ENCODE results near the gene PRR12. TPM values are rescaled to one million over a fixed set of nuclear protein-coding genes. Genes with fewer than 3 reads are reported as not detected.
A peak's percentile ranks its signal among the peaks of the same experiment; 100 is the strongest.

Gene PRR12
- total RNA-seq, 1 experiment from 2014 or later: 6.3 TPM

DNA sequence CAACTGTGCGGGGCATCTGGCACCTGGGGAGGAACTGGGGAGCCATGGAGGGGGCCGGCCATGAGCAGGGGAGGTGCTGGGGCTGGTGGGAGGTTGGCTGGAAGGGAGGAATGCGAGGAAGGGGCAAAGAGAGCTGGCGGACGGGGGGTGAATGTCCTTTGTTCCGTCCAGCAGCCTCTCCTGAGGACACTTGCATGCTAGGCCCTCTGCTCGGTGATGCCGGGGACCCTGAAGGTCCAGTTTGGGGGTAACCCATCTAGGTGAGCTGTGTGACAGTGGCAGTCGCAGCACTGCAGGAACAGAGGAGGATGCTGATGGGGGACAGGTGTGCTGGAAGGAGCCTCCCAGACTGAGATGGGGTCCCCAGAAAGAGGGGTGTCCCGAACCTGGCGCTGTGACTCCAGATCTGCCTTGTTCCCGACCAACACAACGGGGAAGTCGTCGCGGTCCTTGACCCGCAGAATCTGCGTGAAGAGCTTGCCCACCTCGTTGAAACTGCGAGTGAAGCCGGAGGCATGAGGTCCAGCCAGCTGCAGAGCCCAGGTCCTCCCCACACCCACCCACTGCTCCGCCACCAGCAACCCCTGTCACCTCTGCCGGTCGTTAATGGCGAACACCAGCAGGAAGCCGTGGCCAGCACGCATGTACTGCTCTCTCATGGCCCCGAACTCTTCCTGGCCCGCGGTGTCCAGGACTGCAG lies 45.4 kb downstream of the PRR12 start:
- Histone ChIP-seq H3K27me3 (no peaks in the 10 kb centered on the region), H3K4me1 (peaks cover 11% of the 10 kb centered on the region), H3K9me3 (replicated peaks) (no peaks in the 10 kb centered on the region), H3K4me3 (no peak overlapping the region), H3K36me3 (no peaks in the 10 kb centered on the region), H3K27ac (no peak overlapping the region)
- no peak for DNase-seq

DNA sequence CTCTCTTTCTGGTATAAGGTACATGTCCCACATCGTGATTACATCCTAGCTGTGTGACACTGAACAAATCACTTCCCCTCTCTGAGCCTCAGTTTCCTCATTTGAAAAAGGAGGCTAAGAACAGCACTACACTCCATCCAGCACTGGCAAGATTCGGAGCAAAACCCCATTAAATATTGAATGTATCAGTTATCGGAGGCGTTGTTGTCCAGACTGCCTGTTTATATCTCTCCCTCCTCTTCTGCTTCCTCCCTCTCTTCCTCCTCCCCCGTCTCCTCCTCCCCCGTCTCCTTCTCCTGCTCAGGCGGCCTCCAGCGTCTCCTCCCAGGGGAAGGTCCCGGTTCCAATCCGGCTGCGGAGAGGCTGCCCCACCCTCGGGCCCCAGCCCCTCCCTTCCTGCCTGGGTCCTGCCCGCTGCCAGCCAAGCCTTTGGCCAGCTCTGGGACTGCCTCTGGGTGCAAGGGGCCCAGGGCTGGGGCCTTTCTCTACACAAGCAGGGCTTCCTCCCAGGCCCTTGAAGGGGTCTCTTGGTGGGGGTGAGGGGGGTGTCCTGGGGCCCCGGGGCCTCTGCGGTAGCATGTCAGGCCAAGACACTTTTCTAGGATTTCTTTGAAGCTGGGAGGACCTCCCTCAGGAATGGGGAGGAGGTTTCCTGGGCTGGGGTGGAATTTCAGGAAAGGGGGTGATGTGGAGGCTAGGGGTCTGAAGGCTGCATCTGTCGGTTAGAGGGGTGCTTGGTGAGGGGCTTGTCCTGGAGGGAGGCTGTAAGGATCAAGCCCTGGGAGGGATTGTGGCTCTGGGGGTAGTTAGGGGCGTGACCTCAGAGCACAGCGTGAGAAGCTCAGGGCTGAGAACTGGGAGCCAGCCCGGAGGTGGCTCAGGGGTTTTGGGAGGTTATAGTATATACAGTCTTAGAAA lies 47.1 kb downstream of the PRR12 start:
- Histone ChIP-seq H3K9me3 (replicated peaks) (no peaks in the 10 kb centered on the region), H3K36me3 (no peaks in the 10 kb centered on the region), H3K27ac (no peak overlapping the region), H3K27me3 (no peaks in the 10 kb centered on the region), H3K4me1 (peaks cover 11% of the 10 kb centered on the region), H3K4me3 (no peak overlapping the region)
- peak; percentile 53 to 62 for DNase-seq

DNA sequence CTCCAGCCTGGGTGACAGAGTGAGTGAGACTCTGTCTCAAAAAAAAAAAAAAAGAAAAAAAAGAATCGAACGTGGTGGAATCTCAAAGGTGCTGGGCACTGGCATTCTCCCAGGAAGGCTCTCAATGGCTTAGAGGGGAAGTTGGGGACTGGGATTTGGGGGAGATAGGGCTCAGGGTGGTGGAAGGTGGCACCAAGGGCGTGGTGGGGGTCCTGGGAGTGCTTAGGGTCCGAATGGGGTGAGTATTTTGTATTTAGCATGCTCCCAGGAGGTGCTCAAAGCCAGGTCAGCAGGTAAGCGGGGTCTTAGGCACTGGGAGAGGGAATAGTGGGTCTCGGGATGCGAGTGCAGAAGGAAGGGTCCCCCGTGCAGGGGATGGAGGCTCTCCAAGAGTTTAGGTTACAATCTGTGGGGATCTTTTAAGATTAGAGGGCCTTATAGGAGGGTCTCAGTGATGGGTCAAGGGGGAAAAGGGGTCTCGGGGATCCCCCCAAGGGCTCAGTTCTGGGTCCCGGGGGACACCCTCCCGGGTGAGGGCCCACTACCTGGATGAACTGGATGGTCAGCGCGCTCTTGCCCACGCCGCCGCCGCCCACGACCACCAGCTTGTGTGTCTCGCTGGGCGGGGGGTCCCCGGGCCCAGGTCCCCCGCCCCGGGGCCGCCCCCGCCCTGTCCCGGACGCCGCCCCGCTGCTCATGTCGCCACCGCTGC lies 48.6 kb downstream of the PRR12 start:
- peak in 1 of 2 experiments; percentile 31 for DNase-seq
- no peaks in the 10 kb centered on the region for H3K27me3 ChIP-seq
- H3K4me3 ChIP-seq: peak overlapping the region; percentile 56
- peaks cover 11% of the 10 kb centered on the region for H3K4me1 ChIP-seq
- no peaks in the 10 kb centered on the region for H3K9me3 ChIP-seq (replicated peaks)
- H3K27ac ChIP-seq: no peak overlapping the region
- no peaks in the 10 kb centered on the region for H3K36me3 ChIP-seq

DNA sequence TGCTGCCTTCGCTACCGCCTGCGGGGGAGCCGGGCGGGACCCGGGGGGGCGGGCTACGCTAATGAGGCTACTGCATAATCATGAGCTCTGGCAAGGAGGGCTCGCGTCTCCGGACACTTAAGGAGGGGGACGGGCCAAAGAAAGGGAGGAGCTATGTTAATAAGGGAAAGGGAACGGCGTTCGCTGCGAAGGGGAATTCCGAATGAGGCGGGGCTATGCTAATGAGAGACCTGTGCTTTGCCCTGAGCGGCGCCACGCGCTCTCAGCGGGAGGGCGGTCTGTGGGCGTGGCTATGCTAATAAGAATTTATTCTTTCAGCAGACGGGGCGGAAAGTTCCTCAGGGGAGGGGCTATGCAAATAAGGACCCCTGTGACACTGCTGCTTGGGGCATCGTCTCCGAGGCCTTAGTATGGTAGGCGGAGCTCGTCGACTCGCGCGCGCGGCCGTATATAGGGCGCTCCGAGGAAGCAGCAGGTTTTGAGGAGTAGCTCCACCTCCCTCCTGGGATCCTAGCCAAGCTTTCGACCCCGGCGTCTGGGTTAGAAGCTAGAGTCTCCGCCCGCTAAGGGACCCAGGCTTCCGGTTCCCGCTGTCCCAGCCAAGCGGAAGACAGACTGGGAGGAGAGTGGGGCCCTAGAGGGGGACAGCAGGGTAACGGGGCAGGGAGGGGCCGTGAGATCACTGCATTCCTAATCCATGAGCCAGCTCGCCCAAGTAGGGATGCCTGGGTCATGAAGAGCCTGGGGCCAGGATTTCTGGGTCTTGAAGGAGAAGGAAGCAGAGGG lies 49.3 kb downstream of the PRR12 start, which contains the start of gene RRAS:
Gene RRAS (minus strand): TSS at position 31 of the 786 bp plus-strand sequence. CDS start 45 bp downstream, outside the sequence.
- Histone ChIP-seq H3K9me3 (replicated peaks) (no peaks in the 10 kb centered on the region), H3K27me3 (no peaks in the 10 kb centered on the region), H3K4me1 (peaks cover 8% of the 10 kb centered on the region), H3K4me3 (peak within 1 kb of the TSS; percentile 83), H3K36me3 (no peaks in the 10 kb centered on the region), H3K27ac (peak within 1 kb of the TSS; percentile 99)
- DNase-seq: peak; percentile 100

DNA sequence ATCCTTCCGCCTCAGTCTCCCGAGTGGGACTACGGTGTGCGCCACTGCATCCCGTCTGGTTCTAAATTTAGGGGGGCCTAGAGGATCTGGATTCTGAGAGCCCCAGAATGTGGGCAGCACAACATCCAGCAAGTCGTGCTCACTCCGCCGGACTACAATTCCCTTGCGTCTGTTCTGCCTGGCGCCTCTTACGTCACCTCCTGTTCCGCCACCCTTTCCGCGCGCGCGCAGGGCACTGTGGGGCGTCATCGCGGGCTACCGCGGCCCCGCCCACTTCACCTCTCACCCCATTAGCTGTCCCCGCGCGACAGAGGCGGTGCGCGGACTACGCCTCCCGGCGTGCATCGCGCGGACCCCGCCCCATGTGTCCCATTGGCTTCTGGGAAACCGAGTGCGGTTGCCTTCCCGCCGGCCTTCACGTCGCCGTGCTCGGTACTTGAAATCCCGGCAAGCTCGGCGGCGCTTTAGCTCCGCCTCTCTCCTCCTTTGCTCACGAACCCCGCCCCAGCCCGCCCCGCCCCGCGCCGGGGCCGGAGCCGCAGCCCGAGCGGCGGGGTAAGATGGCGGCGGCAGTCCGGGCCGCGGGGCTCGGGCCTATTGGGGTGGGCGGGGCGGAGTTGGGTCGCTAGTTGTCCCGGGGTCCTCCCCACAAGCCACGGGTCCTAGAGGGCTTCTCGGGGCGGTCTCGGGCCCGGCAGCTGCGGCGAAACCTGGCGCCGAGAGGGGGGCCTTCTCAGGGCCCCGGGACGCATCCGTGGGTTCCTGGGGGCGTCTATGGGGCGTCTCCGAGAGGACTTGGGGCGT lies 50.9 kb downstream of the PRR12 start, which contains the start of gene SCAF1:
Gene SCAF1 (plus strand): TSS at position 522 of the 804 bp plus-strand sequence. CDS start 2,818 bp downstream, outside the sequence.
- H3K9me3 ChIP-seq (replicated peaks): no peaks in the 10 kb centered on the region
- H3K4me1 ChIP-seq: peaks cover 6% of the 10 kb centered on the region; the same call in 1 of the 2 replicates

DNA sequence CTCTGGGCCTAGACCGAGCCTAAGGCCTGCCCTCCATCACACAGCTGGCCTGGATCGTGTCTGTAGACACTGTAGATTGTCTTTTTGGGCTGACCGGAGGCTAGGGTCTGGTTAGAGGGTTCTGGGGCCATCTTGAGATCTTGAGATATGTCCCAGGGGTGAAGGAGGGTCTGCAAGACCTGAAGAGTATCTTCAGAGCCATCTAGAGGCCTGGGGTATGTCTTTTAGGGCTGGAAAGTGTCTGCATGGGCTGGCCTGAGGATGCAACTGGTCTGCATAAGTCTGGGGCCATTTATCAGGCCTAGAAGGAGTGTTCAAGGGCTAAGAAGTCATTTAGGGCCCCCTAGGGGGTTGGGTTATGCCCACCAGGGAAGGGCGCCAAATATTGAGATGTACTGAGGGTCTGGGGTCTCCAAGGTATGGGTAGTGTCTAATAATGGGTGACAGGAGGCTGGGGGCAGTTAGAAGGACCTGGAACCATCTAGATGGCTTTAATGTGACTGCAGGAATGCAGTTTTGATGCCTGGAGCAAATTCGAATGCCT lies 51.6 kb downstream of the PRR12 start:
- DNase-seq: no peak
- H3K9me3 ChIP-seq (replicated peaks): no peaks in the 10 kb centered on the region
- H3K4me1 ChIP-seq: peaks cover 6% of the 10 kb centered on the region; the same call in 1 of the 2 replicates

More for the DNA sequence above, 50.9 kb downstream of the PRR12 start, which contains the start of gene SCAF1:
- peak within 1 kb of the TSS; percentile 99 for H3K27ac ChIP-seq
- DNase-seq: peak; percentile 99
- H3K36me3 ChIP-seq: peaks cover 1% of the 10 kb centered on the region; the same call in 1 of the 2 replicates
- H3K4me3 ChIP-seq: peak within 1 kb of the TSS; percentile 83
- no peaks in the 10 kb centered on the region for H3K27me3 ChIP-seq

DNA sequence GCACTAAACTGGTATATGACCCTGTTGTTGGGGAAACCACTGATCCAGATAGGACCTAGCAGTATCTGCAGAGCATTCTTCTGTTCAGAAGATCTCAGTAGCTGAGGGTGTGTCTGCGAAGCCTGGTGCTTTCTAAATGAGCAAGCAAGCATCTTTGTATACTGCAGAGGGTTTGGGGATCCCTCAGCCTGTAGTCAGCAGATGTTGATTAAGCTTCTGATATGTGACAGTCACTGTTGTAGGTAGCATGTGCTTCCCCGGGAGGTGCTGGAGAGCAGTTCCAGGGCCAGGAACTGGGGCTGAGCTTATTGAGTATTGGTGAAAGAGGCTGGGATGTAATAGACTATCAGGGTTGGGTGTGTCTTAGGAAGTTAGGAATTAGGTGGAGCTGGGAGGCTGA lies 52.5 kb downstream of the PRR12 start:
- Histone ChIP-seq H3K27me3 (no peaks in the 10 kb centered on the region), H3K36me3 (peaks cover 5% of the 10 kb centered on the region; the same call in 1 of the 2 replicates), H3K4me3 (no peak overlapping the region), H3K9me3 (replicated peaks) (no peaks in the 10 kb centered on the region), H3K27ac (no peak overlapping the region), H3K4me1 (no peaks in the 10 kb centered on the region; the same call in 1 of the 2 replicates)
- DNase-seq: no peak

More for the DNA sequence above, 51.6 kb downstream of the PRR12 start:
- no peaks in the 10 kb centered on the region for H3K27me3 ChIP-seq
- peaks cover 5% of the 10 kb centered on the region; the same call in 1 of the 2 replicates for H3K36me3 ChIP-seq
- H3K27ac ChIP-seq: peak overlapping the region; percentile 99
- H3K4me3 ChIP-seq: peak overlapping the region; percentile 83

DNA sequence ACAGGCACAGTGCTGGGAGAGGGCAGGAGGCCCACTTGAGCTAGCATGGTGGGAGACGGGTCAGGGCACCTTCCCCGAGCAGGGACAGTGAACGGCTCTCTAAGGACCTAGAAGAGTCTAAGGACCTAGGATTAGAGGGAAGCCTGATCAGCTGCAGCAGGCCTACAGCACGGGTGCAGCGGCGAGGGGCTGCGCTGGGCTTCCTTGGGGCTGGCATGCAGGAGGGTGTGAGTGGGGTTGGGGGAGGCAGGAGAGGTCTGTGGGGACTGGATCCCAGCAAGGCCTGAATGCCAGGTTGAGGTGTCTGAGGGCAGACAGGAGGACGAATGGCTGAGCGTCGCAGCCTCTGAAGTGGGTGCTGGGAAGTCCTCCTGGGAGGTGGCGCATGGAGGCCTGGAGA lies 54.6 kb downstream of the PRR12 start:
- Histone ChIP-seq H3K27ac (no peak overlapping the region), H3K9me3 (replicated peaks) (no peaks in the 10 kb centered on the region), H3K4me1 (no peaks in the 10 kb centered on the region), H3K4me3 (no peak overlapping the region), H3K36me3 (peaks cover 22% of the 10 kb centered on the region), H3K27me3 (no peaks in the 10 kb centered on the region)
- DNase-seq: no peak

DNA sequence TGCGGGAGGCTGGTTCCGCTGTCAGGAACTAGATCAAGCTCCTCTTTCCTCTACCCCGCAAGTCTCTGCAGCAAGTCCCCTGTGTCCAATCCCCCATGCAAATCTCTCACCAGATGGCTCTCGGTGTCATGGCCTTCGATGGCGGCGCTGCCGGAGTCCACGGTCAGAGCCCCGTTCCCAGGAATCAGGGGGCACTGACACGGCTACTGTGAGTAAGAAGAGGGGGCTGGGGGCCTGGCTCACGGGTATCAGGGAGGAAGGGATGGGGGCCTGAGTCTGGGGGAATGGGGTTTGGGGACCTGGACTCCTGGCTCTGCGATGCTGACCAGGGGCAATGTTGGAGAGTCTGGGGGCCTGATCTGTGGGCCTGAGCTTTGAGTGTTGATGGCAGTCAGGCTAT lies 55.0 kb downstream of the PRR12 start:
- H3K27me3 ChIP-seq: no peaks in the 10 kb centered on the region
- H3K9me3 ChIP-seq (replicated peaks): no peaks in the 10 kb centered on the region
- no peak overlapping the region for H3K4me3 ChIP-seq
- no peak for DNase-seq
- peaks cover 22% of the 10 kb centered on the region for H3K36me3 ChIP-seq
- H3K4me1 ChIP-seq: no peaks in the 10 kb centered on the region
- H3K27ac ChIP-seq: no peak overlapping the region

DNA sequence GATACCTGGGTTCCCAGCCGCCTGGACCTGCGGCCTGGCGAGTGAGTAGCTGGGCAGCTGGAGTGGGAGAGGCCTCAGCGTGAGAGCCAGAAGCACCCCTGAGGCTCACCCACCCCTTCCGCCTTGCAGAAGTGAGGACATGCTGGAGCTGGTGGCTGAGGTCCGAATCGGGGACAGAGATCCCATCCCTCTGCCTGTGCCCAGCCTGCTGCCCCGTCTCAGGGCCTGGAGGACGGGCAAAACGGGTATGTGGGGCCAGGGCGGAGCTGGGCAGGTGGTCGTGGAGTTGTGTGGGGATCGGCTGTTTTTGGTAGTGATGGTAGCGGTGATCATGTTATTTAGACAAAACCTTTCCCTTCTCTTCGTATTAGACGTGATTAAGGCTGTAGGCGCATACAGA lies 55.6 kb downstream of the PRR12 start:
- DNase-seq: no peak
- Histone ChIP-seq H3K4me3 (no peak overlapping the region), H3K9me3 (replicated peaks) (no peaks in the 10 kb centered on the region), H3K27me3 (no peaks in the 10 kb centered on the region), H3K27ac (no peak overlapping the region), H3K36me3 (peaks cover 25% of the 10 kb centered on the region), H3K4me1 (no peaks in the 10 kb centered on the region)

DNA sequence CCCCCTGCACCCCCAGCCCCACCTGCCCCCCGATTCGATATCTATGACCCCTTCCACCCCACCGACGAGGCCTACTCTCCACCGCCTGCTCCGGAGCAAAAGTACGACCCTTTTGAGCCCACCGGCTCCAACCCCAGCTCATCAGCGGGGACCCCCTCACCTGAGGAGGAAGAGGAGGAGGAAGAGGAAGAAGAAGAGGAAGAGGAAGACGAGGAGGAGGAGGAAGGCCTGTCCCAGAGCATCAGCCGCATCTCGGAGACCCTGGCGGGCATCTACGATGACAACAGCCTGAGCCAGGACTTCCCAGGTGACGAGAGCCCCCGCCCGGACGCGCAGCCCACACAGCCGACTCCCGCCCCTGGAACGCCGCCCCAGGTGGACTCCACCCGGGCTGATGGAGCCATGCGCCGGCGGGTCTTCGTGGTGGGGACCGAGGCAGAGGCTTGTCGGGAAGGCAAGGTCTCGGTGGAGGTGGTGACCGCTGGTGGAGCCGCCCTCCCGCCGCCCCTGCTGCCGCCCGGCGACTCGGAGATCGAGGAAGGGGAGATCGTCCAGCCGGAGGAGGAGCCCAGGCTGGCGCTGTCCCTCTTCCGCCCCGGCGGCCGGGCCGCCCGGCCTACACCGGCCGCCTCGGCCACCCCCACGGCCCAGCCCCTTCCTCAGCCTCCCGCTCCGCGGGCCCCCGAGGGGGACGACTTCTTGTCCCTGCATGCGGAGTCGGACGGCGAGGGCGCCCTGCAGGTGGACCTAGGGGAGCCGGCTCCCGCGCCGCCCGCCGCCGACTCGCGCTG lies 60.2 kb downstream of the PRR12 start:
- Histone ChIP-seq H3K27ac (no peak overlapping the region), H3K36me3 (peaks cover 54% of the 10 kb centered on the region), H3K27me3 (no peaks in the 10 kb centered on the region), H3K9me3 (replicated peaks) (no peaks in the 10 kb centered on the region), H3K4me3 (no peak overlapping the region), H3K4me1 (no peaks in the 10 kb centered on the region)
- DNase-seq: no peak

DNA sequence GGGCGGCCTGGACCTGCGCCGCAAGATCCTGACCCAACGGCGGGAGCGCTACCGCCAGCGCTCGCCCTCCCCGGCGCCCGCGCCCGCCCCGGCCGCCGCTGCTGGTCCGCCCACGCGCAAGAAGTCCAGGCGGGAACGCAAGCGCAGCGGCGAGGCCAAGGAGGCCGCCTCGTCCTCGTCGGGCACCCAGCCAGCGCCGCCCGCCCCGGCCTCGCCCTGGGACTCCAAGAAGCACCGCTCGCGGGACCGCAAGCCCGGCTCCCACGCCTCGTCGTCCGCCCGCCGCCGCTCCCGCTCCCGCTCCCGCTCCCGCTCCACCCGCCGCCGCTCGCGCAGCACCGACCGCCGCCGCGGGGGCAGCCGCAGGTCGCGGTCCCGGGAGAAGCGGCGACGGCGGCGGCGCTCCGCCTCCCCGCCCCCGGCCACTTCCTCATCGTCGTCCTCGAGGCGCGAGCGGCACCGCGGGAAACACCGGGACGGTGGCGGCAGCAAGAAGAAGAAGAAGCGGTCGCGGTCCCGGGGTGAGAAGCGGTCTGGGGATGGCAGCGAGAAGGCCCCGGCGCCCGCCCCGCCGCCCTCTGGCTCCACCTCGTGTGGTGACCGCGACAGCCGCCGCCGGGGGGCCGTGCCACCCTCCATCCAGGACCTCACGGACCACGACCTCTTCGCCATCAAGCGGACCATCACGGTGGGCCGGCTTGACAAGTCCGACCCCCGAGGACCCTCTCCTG lies 61.0 kb downstream of the PRR12 start:
- Histone ChIP-seq H3K27ac (no peak overlapping the region), H3K4me1 (no peaks in the 10 kb centered on the region), H3K36me3 (peaks cover 52% of the 10 kb centered on the region), H3K9me3 (replicated peaks) (no peaks in the 10 kb centered on the region), H3K27me3 (no peaks in the 10 kb centered on the region), H3K4me3 (no peak overlapping the region)
- DNase-seq: no peak

All from SJCRH30 (cell line).